Activated T-helper 1 cell treated with Interleukin-2 at 50 U/mL for 16 hours (primary cell): ENCODE data around the gene PDIA2.
"Not testable (repeated sequence)": the region's sequence is repeated elsewhere in the genome, so short reads cannot be mapped to it uniquely, and the experiment has no call there.

Experiments used
- DNase-seq: peaks from one replicate; pipeline ENCODE4 v3.0.0-alpha.2; 2020; ENCODE audit warnings: low read depth

Gene PDIA2, protein sequence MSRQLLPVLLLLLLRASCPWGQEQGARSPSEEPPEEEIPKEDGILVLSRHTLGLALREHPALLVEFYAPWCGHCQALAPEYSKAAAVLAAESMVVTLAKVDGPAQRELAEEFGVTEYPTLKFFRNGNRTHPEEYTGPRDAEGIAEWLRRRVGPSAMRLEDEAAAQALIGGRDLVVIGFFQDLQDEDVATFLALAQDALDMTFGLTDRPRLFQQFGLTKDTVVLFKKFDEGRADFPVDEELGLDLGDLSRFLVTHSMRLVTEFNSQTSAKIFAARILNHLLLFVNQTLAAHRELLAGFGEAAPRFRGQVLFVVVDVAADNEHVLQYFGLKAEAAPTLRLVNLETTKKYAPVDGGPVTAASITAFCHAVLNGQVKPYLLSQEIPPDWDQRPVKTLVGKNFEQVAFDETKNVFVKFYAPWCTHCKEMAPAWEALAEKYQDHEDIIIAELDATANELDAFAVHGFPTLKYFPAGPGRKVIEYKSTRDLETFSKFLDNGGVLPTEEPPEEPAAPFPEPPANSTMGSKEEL

DNA sequence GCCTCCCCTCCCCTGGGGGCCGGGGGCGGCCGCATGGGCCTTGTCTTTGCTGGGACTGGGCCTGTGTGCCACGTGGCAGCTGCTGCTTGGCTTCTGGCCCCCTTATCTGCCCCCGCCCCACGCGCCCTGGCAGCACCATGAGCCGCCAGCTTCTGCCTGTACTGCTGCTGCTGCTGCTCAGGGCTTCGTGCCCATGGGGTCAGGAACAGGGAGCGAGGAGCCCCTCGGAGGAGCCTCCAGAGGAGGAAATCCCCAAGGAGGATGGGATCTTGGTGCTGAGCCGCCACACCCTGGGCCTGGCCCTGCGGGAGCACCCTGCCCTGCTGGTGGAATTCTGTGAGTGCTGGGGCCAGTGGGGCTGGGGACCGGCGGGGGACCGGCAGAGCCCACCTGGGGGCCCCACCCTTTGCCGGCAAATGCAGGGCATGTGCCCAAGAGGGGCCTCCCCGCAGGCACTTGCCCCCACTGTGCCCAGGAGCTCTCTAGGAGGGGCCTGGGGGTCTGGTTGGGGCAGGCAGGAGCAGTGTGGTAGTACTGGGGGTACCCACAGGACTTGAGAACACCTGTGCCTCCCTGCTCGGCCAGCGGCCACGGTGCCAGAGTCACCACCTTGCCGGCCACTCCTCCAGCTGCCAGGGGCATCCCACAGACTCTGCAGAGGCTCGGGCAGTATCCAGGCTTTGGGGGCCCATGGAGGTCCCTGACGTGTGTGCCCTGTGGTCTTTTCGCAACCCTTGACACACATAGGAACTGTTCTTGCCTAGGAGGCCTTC, at the start of gene PDIA2:
Gene PDIA2, plus strand, starts transcription at position 132 of the 773 bp plus-strand sequence. Its CDS starts 6 bp downstream, at position 138.
- DNase-seq = no peak

DNA sequence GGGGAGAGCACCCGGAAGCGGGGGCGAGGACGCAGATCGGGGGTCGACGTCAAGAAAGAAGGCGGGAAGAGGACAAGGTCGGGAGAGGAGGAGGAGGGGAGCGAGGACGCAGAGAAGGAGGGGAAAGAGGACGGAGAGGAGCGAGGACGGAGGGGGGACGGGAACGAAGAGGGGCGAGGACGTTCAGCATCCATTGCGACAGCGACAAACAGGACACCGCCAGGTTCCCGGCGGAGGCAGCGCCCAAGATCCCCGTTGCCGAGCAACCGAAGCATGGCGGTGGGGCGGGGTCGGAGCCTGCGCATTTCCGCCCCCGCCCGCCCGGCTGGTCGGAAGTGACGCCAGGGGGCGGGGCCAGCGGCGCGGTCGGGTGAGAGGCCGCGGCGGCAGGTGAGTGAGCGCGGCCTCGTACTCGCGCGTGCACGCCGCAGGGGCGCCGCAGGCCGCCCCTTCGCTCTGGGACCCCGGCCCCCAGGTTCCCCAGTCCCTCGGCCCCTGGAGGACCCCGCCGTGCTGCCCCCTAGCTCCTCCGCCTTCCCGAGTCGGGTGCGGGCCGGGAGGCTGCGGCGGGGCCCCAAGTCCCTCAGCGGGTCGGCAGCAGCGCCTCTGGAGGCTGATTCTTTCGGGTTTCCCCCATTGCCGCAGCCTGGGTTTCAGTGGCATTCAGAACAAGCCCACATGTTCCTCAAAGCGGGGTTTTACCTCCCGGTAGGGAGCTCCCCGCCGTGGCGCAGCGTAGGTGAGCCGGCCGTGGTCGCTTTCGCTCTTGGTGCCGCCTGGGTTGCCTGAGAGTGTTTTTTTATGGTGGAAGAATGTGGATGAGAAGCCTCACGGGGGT, 48.3 kb upstream of the PDIA2 start, which contains the start of gene FAM234A:
Gene FAM234A, plus strand, starts transcription at position 354 of the 838 bp plus-strand sequence. CDS start 19,593 bp downstream, outside the sequence.
- peak; percentile 93 for DNase-seq

DNA sequence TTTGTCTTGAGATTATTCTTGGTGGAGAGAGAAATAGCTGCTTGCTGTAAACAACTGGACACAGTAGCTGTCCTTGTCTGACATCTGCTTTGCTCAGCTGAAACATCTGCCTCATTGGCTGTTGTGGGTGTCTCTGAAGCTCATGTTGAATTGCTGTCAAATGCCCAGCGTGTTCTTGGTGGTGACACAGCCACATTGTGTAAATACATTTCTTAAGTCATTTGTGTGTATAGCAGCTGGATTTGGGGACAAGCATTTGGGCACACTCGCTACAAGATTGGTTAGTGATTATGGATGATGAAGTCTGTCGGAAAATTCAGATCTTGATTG, 43.1 kb upstream of the PDIA2 start:
- DNase-seq = no peak

DNA sequence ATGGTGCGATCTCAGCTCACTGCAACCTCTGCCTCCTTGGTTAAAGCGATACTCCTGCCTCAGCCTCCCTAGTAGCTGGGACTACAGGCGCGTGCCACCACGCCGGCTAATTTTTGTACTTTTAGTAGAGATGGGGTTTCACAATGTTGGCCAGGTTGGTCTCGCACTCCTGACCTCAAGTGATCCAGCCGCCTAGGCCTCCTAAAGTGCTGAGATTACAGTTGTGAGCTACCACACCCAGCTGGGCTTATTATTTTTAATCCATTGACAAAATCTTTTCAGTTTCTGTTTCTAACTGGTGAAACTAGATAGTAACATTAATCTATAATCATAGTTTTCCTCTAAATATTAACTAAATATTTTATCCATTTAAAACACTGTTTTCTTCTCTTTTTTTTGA, 42.4 kb upstream of the PDIA2 start:
- no peak for DNase-seq

DNA sequence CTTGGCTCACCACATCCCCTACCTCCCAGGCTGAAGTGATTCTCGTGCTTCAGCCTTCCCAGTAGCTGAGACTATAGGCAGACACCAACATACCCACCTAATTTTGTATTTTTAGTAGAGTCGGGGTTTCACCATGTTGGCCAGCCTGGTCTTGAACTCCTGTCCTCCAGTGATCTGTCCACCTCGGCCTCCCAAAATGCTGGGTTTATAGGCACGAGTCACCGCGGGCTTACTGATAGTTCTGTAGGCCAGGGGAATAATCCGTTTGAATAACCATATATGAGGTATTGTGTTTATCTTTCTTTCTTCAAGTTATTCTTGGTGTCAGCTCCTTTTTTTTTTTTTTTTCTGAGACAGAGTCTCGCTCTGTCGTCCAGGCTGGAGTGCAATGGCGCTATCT, 40.7 kb upstream of the PDIA2 start:
- DNase-seq = no peak

DNA sequence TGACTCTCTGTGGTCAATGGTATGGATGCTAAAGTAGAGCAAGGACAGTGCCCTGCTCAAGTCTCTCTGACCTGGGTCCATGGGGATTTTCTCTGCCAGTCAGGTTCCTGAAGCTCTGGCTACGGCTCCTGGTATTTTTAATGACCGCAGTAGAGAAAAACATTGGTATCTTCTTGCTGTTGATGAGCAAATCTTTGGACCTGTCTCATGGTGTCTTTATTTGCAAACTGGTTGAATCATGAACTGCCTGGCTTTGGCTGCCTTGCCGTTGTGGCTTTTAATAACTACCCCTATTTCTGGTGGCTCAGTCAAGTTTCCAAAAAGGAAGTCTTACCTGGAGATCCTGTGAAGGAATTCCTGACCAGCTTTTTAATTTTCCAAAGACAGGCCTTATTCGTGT, 39.6 kb upstream of the PDIA2 start:
- no peak for DNase-seq

DNA sequence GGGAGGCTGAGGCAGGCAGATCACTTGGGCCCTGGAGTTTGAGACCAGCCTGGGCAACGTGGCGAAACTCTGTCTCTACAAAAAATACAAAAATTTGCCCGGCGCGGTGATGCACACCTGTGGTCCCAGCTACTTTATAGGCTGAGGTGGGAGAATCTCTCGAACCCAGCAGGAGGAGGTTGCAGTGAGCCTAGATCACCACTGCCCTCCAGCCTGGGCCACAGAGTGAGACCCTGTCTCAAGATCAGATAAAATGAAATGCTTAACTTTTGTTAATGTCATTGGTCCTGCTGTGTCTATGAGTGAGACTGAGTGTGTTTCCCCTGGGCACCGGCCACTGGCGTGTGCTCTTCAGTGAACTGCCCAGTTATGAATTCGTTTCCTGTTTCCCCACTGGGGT, 37.9 kb upstream of the PDIA2 start:
- no peak for DNase-seq

DNA sequence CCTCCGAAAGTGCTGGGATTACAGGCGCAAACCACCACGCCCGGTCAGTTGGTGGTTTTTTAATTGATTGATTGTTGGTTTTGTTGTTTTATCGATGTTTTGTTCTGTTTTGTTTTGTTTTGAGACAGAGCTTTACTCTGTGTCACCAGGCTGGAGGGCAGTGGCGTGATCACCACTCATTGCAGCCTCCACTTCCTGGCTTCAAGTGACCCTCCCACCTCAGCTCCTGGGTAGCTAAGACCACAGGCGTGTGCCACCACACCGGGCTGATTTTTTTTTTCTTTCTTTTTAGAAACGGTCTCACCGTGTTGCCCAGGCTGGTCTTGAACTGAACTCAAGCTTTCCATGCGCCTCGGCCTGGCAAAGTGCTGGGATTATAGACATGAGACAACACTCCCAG, 35.9 kb upstream of the PDIA2 start:
- DNase-seq = no peak

DNA sequence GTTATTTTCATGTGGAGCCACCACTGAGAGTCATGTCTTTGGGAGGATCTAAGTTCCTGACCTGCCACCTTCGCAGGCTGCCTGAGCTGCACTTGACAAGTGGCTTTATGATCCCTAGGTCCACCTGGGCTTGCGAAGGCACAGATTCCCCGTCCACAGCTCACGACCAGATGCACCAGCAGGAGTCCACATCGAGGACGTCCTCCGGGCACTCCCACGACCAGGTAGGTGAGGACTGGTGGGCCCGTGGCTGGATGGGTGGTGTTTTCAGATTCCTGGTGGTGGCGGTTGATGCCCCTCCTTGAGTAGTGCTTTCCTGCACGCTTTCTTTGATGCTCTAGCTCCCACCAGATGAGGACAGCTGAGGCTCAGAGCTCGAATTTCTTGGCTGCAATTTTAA, 33.5 kb upstream of the PDIA2 start:
- no peak for DNase-seq

DNA sequence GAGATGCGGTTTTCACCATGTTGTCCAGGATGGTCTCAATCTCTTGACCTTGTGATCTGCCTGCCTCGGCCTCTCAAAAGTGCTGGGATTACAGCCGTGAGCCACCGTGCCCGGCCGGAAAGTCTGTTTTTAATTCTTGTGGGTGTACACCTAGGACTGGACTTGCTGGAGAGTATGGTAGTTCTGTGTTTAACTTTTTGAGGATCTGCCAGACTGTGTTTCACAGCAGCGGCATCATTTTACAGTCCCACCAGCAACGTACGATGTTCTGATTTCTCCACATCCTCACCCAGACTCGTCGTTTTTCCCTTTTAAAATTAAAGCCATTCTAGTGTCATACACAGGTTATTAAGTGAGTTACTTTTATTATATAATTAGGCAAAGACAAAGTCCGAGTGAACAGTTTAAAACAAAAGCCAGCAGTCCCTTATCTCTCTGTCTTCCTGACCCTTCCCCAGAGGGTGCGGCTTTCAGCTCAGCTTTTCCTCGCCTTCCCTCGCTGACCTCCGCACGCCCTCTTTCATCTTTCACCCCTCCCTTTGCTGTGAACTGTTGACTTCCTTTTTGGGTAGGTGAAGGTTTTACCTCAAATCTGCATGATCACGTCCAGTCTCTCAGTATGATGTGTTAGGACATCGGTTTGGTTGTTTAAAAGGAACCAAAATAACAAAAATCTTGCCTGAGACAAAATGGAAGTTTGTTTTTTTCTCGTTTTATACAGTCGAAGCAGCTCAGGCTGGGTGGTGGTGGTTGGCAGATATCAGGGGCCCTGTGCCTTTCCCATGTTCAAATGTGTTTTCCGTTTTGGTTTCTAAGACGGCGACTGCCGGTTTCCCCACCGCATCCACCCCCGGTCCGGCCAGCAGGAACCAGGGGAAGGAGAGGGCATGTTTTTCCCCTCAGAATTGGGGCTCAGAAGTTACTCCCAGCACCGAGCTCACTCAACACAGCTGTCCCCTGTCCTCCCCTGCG, 30.3 kb upstream of the PDIA2 start:
- DNase-seq = no peak

DNA sequence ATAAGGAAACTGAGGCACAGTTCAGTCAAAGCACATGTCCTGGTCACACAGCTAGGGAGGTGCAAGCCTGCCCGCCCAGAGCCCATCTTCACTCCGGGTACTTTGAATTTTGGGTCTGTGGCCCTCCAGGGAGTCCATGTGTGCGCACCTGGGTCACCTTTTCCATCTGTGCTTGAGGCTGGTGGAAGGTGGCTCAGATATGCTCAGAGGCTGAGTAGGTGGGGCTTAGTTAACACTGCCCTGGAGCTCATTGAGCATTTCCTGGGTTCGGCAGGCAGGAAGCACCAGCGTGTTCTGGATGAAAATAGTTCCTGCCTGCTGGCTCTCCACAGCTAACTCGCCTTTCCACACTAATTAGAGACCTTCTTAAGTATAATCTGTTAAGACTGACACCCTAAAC, 29.1 kb upstream of the PDIA2 start:
- no peak for DNase-seq

DNA sequence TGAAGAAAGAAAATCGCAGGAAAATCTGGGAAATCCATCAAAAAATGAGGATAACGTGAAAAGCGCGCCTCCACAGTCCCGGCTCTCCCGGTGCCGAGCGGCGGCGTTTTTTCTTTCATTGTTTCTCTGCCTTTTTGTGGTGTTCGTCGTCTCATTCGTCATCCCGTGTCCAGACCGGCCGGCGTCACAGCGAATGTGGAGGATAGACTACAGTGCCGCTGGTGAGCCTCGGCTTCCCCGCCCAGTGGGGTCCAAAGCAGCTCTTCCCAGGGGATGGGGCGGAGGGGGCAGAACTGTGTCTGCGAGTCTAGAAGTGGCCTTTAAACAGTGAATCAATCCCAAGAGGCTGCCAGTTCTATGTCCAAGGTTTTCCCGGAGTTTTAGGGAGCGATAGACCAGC, 28.5 kb upstream of the PDIA2 start:
- no peak for DNase-seq

DNA sequence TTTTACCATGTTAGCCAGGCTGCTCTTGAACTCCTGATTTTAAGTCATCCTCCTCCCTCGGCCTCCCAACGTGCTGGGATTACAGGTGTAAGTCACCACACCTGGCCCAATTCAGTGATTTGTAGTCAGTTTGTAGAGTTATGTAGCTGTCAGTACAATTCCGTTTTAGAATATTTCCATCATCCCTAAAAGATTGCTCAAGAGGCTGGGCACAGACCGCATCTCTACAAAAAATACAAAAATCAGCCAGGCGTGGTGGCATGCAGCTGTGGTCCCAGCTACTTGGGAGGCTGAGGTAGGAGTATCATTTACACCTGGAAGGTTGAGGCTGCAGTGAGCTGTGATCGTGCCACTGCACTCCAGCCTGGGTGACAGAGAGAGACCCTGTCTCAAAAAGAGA, 27.8 kb upstream of the PDIA2 start:
- no peak for DNase-seq

DNA sequence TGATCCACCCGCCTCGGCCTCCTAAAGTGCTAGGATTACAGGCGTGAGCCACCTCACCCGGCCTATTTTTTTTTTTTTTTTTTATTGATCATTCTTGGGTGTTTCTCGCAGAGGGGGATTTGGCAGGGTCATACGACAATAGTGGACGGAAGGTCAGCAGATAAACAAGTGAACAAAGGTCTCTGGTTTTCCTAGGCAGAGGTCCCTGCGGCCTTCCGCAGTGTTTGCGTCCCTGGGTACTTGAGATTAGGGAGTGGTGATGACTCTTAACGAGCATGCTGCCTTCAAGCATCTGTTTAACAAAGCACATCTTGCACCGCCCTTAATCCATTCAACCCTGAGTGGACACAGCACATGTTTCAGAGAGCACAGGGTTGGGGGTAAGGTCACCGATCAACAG, 24.9 kb upstream of the PDIA2 start:
- DNase-seq = not testable (repeated sequence)

DNA sequence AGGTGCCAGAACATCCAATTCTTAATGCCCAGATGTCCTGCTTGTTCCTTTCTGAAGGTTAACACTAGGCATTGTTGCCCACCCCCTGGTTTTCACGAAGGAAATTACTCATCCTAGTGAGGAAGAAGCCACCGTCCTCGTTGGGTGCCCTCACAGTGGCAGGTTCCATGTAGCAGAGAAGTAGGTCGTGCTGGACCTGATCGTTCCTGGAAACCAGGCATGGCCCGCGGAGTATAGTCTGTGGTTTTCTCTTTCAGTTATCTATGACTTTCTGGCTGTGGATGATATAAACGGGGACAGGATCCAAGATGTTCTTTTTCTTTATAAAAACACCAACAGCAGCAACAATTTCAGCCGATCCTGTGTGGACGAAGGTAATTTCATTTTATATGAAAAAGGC, 23.7 kb upstream of the PDIA2 start:
- no peak for DNase-seq

DNA sequence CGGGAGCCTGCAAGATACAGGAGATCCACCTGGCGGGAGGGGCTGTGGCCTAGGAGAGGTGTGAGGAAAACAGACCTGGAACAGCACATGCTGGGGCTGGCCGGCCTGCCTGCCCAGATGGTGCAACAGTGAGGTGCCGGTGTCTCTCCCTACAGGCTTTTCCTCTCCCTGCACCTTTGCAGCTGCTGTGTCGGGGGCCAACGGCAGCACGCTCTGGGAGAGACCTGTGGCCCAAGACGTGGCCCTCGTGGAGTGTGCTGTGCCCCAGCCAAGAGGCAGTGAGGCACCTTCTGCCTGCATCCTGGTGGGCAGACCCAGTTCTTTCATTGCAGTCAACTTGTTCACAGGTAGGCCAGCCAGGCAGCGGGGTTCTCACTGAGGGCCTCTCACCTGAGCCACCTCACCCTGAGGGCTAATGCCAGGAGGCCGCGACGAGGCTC, 23.1 kb upstream of the PDIA2 start:
- DNase-seq = no peak

DNA sequence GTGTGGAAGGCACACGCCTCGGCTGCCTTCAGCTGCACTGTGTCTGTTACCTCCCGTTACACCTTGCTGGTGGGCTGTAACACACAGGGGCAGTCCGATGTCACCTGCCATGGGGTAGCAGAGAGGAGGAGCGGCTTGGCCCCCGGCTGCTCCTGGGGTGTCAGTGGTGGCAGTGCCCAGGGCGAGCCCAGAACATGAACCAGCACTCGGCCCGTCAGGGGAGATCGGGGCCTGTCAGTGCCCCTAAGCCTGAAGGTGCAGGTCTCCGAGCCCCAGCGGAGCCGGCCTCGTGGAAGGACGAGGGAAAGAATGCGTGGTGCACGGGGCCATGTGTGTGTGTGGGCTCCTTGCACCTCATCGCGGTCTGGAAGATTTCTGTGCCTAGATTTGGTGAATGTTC, 22.6 kb upstream of the PDIA2 start:
- DNase-seq = no peak

DNA sequence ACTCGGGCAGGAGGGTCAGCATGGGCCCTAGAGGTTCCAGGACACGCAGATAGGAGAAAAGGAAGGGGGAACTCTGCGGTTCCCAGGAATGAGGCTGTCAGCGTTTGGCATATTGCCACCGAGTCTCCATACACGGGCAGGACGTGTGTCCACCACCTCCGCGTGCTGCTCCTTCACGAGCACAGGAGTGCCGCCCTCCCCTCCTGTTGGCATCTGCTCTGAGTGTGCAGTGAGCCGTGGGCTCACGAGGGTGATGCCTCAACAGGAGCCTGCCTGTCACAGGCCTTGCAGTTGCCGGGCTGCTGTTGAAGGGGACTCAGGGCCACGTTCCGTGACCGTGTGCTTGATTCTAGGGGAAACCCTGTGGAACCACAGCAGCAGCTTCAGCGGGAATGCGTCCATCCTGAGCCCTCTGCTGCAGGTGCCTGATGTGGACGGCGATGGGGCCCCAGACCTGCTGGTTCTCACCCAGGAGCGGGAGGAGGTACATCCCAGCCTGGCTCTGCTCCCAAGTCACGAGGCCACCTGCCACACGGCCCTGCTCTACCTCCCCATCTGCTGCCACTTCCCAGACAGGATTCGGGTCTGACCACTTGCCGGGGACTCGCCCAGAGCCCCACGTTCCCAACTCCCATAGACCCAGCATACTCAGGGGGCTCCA, 21.8 kb upstream of the PDIA2 start:
- no peak for DNase-seq

DNA sequence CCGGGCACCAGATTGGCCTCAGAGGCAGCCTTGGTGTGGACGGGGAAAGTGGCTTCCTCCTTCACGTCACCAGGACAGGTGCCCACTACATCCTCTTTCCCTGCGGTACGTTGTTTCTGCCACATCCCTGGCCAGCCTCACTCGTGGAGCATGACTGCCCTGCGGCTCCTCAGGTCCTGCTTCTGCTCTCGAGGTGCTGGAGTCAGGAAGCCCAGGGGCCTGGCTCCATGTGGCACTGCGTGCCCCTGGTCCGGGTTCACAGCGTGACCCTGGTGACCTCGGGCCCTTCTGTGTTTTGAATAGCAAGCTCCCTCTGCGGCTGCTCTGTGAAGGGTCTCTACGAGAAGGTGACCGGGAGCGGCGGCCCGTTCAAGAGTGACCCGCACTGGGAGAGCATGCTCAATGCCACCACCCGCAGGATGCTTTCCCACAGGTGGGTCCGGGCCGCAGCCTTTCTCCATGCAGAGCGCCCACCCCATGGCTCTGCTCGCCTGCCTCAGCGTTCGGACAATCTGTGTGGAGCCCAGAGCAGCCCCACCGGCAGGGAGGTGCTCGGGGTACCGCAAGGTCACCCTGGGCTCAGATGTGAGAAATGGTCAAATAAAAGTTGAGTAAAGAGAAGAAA, 20.7 kb upstream of the PDIA2 start:
- DNase-seq = no peak

DNA sequence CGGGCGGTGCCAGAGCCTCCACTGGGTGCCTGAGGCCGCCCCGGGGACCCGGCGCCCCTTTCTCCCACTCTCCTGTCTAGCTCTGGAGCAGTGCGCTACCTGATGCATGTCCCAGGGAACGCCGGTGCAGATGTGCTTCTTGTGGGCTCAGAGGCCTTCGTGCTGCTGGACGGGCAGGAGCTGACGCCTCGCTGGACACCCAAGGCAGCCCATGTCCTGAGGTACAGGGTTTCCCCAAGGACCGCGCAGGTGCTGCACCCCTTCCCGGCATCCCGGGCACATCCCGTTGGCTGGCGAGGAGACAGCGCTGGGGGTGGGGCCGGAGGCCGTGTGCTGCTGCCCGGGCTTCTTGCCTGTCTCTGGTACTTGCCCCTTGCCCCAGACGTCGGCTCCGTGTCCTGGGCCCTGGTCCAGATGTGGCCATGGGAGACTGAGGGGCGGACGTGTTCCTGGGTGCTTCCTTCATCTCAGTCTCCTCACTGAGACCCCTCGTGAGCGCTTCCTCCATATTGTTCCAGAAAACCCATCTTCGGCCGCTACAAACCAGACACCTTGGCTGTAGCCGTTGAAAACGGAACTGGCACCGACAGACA, 19.7 kb upstream of the PDIA2 start:
- no peak for DNase-seq
